NCI-H2081 treated with DMSO at 0.1 percent for 48 hours (cell line): ENCODE measurements around the gene MINDY4B.
"Not testable (repeated sequence)": the region's sequence is repeated elsewhere in the genome, so short reads cannot be mapped to it uniquely, and the experiment has no call there.

Experiments
- DNase-seq: peaks from one replicate; lab custom pipeline; 2025; lab: John Stamatoyannopoulos, UW

MINDY4B gene

GRCh38 chr3:150898046-150898754 lies 7.0 kb downstream of the MINDY4B start:
- DNase-seq, result no peak

GRCh38 chr3:150897592-150897991 lies 7.6 kb downstream of the MINDY4B start:
- DNase-seq, result no peak

GRCh38 chr3:150890831-150891230 lies 14.4 kb downstream of the MINDY4B start:
- DNase-seq, result no peak

- no peak for DNase-seq
Measured at GRCh38 chr3:150890295-150890694, 14.9 kb downstream of the MINDY4B start.

GRCh38 chr3:150889106-150889505 lies 16.1 kb downstream of the MINDY4B start:
- DNase-seq, result no peak

- DNase-seq, result no peak
Measured at GRCh38 chr3:150887031-150887430, 18.2 kb downstream of the MINDY4B start.

- DNase-seq, result no peak
Measured at GRCh38 chr3:150885535-150885934, 19.7 kb downstream of the MINDY4B start.

- no peak for DNase-seq
Measured at GRCh38 chr3:150878996-150879575, 26.2 kb downstream of the MINDY4B start.

- no peak for DNase-seq
Measured at GRCh38 chr3:150878290-150878689, 26.9 kb downstream of the MINDY4B start.

- DNase-seq, result no peak
Measured at GRCh38 chr3:150877303-150877702, 27.9 kb downstream of the MINDY4B start.

- DNase-seq, result no peak
Measured at GRCh38 chr3:150876611-150877265, 28.5 kb downstream of the MINDY4B start.

- DNase-seq, result no peak
Measured at GRCh38 chr3:150875548-150875947, 29.7 kb downstream of the MINDY4B start.

GRCh38 chr3:150874666-150875219 lies 30.5 kb downstream of the MINDY4B start:
- DNase-seq, result no peak

- no peak for DNase-seq
Measured at GRCh38 chr3:150871192-150871591, 34.0 kb downstream of the MINDY4B start.

- no peak for DNase-seq
Measured at GRCh38 chr3:150870406-150870805, 34.8 kb downstream of the MINDY4B start.

- DNase-seq, result no peak
Measured at GRCh38 chr3:150868282-150868681, 37.0 kb downstream of the MINDY4B start.

GRCh38 chr3:150867434-150867833 lies 37.8 kb downstream of the MINDY4B start:
- DNase-seq, result no peak

- not testable (repeated sequence) for DNase-seq
Measured at GRCh38 chr3:150863921-150864320, 41.3 kb downstream of the MINDY4B start.

GRCh38 chr3:150861851-150862250 lies 43.4 kb downstream of the MINDY4B start:
- no peak for DNase-seq

GRCh38 chr3:150857936-150858335 lies 47.3 kb downstream of the MINDY4B start:
- DNase-seq, result not testable (repeated sequence)

- no peak for DNase-seq
Measured at GRCh38 chr3:150850191-150850590, 55.0 kb downstream of the MINDY4B start.

- DNase-seq, result no peak
Measured at GRCh38 chr3:150848864-150849263, 56.4 kb downstream of the MINDY4B start.

- no peak for DNase-seq
Measured at GRCh38 chr3:150847433-150847832, 57.8 kb downstream of the MINDY4B start.
